Upper lobe of left lung (tissue), 4 donors: ENCODE results near the gene GFAP.

ENCODE experiments used
- EP300 ChIP-seq, 4 donors: sonication (generic); formaldehyde crosslinking; IDR thresholded peaks; one replicate each; pipeline ENCODE4 v1.5.1; 2017; ENCODE audit warnings: antibody characterized with exemption in 4 of 4, control low read depth in 2 of 4
- POLR2A ChIP-seq, 4 donors: fragments of 450-650 bp; IDR thresholded peaks; one replicate each; pipeline ENCODE4 v1.5.1; 2016 to 2017; ENCODE audit warnings: antibody characterized with exemption in 4 of 4, mild to moderate bottlenecking in 2 of 4
- POLR2AphosphoS5 ChIP-seq, 2 donors: sonication (generic); formaldehyde crosslinking; IDR thresholded peaks; one replicate each; pipeline ENCODE4 v1.5.1; 2017; ENCODE audit warnings: antibody characterized with exemption in 2 of 2
- TF ChIP-seq, protein P1 (sequence below), 6 experiments: fragments of 450-650 bp in 4 of 6; fragments of 200-600 bp in 2 of 6; sonication (generic) in 2 of 6; IDR thresholded peaks; one replicate each; pipeline ENCODE4 v1.5.1; 2016 to 2019; ENCODE audit warnings: antibody characterized with exemption in 6 of 6

DNA sequence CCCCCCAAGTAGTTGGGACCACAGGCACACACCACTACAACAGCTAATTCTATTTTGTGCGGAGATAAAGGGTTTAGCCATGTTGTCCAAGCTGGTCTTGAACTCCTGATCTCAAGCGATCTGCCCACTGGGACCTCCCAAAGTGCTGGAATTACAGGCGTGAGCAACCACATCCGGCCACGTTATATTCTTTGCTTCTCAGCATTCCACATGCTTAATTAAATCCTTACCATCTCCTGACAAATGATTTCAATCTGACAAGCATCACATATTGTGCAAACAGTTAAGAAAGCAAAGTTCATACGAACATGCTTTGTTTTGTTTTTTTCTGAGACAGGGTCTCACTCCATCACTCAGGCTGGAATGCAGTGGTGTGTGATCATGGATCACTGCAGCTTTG, 49.4 kb downstream of the GFAP start:
- TF ChIP-seq EP300 (IDR thresholded peaks at IDR 0.05) = no peak
- no peak for TF ChIP-seq POLR2A (IDR thresholded peaks at IDR 0.05)
- TF ChIP-seq POLR2AphosphoS5 (IDR thresholded peaks at IDR 0.05) = no peak
- TF ChIP-seq, protein P1, sequence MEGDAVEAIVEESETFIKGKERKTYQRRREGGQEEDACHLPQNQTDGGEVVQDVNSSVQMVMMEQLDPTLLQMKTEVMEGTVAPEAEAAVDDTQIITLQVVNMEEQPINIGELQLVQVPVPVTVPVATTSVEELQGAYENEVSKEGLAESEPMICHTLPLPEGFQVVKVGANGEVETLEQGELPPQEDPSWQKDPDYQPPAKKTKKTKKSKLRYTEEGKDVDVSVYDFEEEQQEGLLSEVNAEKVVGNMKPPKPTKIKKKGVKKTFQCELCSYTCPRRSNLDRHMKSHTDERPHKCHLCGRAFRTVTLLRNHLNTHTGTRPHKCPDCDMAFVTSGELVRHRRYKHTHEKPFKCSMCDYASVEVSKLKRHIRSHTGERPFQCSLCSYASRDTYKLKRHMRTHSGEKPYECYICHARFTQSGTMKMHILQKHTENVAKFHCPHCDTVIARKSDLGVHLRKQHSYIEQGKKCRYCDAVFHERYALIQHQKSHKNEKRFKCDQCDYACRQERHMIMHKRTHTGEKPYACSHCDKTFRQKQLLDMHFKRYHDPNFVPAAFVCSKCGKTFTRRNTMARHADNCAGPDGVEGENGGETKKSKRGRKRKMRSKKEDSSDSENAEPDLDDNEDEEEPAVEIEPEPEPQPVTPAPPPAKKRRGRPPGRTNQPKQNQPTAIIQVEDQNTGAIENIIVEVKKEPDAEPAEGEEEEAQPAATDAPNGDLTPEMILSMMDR (IDR thresholded peaks at IDR 0.05) = no peak
